ENCODE results near the gene DOCK6.
A peak's percentile ranks its signal among the peaks of the same experiment; 100 is the strongest.

The DOCK6 gene

DNA sequence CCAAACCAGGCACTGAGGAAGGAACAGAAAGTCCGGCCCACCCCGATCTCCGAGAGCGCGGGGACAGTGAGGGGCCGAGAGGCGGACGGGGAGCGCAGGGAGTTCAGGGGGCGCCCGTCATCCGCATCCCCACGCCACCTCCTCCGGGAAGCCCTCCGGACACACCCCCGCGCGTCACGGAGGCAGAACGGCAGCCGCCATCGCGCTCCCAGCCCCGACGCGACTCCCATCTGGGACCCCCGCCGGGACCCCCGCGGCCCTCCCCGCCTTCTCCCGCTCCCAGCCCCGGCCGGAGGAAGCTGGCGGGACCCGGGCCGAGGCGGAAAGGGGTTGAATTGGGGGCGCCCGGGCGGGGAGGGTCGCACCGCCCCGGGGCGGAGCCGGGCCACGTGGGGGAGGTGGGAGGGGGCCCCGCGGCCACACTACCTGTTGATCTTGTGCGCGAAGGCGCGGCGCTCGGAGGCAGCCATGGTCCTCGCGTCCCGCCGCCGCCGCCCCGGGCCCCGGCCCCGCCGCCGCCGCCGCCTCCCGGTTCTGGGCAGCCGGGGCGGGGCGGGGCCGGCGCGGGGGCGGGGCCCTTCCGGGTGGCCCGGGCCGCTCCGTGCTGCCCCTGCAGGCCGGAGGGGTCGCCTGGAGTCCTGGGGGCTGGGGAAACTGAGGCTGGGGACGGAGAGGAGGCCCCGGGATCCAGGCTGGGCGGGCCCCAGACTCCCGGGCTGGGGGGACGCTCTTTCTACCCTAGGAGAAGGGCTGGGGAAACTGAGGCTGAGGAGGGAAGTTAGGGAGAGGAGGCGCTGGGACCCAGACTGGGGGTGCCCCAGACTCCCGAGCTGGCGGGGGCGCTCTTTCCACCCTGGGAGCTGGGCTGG is at the start of gene DOCK6:
DOCK6 (minus strand) TSS at position 554 of the 869 bp plus-strand sequence; CDS start at position 470, 84 bp downstream.
- DNase-seq, result no peak

GRCh38 chr19:11306337-11306736 is 44.0 kb upstream of the DOCK6 start:
- no peak for DNase-seq

DNA sequence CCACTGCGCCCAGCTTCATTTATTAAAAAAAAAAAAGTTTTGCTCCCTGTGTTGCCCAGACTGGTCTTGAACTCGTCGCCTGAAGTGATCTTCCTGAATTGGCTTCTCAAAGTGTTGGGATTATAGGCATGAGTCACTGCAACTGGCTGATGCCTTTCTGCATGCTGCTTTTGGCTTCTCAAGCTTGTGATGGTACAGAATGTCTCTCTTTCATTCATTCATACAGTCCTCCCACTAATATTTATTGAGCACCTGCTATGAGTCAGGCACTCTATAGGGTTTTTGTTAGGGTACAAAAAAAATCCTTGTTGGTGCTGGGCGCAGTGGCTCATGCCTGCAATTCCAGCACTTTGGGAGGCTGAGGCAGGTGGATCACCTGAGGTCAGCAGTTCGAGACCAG is 42.6 kb upstream of the DOCK6 start:
- DNase-seq, result no peak

DNA sequence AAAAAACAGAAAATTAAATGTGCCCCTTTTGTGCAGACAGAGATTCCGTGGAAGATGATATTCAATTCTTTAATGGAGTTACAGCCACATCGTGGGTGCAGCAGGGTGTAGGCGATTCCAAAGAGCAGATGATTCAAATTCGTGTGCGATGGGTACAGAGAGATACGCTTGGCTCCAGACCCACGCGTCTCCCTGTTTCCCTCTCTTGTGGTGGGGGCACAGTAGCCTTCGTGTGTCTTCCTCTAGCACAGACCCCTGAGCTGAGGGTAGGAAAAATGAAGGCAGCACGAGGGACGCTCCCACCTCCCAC is 38.4 kb upstream of the DOCK6 start:
- no peak for DNase-seq

DNA sequence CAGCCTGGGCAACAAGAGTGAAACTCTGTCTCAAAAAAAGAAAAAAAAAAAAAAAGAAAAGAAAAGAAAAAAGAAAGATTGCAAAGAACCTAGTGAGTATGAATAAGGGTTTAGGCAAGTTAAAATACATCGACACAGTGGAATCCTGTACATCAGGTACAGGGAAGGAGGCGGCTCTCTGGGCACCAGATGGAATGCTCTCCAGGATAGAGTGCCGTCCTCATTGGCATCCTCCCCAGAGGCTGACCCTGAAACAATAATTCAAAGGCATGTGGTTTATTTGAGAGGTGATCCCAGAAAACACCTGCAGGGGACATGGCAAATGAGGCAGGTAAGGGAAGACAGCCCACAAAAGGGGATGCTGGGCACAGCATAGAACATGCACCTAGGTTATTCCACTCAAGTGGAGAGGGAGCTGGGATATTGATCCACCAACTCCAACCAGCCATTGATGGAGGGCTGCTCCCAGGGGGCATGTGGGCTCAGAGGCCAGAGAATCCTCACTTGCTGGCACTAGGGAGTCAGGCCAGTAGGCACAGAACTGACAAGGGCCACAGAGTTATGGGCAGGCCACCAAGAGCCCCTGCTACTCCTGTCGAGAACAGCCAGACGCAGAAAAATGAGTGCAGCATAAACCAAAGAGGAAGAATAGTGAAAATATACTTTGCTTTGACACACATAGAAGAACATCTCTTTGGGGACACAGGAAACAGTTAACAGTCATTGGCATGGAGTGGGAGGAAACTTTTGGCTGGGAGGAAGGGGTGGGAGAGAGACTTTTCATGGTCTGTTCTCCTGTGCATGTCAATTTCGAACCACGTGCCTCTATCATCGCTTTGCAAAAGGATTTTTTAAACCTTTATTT is 37.9 kb upstream of the DOCK6 start:
- no peak for DNase-seq

DNA sequence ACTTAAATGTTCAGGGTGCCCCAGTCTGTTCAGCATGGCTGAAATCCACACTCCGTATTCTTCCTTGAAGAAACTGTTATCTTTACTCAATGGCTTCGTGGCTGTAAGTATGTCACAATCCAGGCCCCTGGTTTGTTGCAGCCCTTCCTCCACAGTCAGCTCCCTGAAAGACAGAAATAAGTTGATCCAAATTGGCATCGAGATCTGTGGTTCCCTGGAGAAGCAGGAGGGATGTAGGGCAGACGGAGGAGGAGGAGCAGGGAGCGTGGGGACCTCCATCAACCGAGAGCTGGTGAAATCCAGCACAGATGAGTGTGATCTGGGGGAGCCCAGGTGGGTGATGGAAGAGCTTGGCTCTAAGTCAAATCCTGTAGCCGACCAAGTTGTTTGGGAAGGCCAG is 33.9 kb upstream of the DOCK6 start:
- no peak for DNase-seq

DNA sequence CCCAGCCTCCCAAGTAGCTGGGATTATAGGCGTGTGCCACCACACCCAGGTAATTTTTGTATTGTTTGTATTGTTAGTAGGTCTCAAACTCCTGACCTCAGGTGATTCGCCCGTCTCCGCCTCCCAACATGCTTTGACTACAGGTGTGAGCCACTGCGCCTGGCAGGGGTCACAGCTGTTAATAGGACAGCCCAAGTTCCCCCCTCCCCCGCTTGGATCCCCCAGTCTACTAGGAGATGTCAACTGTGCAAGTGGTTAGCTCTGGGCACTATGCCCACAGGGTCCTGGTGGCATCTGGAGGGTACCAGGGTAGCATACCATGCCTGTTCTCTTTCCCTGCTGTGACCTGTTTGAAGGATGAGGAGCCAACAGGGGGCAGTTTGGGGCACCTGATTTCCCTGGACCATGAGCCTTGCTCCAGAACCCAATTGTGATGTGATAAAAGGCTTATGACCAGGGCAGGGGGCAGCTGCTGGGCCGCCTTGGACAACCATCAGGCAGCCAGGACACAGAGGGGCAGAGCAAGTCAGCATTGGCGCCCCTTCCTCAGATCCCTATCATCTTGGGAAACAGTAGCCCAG is 33.4 kb upstream of the DOCK6 start, which contains the start of gene TSPAN16:
TSPAN16 (plus strand) TSS at position 496 of the 581 bp plus-strand sequence. CDS start 138 bp downstream, outside the sequence.
- no peak for DNase-seq

DNA sequence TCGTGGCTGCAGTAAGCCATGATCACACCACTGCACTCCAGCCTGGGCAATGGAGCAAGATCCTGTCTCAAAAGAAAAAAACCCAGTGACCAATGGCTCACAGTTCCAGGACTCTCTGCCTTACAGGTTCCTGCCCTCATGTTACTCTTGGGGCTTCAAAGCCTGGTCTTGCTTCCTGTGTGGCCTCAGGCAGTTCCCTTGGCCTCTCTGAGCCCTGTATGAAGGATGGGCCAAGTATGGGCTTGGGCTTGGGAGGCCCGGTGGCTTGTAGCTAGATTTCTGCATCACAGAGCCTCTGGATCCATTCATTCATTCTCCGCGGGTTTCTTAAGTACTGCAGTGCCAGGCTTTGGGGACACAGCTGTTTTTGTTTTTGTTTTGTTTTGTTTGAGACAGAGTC is 32.9 kb upstream of the DOCK6 start:
- DNase-seq, result no peak

DNA sequence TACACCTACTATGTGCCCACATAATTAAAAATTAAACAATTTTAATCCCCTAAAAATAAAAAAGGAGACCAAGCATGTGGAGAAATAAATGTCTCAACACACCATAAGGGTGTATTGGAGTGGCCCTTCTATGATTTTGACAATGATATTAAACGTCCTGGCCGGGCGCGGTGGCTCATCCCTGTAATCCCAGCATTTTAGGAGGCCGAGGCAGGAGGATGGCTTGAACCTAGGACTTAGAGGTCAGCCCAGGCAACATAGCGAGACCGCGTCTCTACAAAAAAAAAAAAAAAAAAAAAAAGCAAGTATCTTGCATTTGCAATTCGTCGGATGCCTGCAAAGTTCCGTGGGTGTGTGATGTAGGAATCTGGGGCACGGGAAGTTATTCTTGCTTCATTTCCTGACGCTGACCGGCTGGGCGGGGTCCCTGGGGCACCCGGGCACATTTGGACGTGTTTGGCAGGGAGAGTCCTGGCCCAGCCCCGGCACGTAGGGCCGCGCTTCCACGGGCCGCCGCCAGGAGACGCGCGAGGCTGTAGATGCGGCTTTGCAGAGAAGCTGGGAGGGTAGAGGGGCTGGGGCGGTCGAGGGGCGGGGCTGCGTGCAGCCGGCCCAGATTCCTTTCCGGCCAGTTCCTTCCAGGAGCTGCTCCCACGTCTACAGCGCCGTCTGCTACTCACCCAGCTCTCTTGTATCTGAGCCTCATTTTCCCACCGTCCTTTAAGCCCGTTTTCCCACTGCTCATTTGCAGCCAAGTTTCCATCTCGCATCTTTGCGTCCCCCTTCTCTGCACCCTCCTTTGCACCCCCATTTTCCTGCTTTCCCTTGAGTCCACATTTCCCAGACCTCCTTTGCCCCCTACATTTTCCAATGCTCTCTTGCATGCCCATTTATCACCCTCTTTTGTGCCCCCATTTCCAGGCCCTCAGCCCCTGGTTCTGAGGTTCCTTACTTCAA is 31.4 kb upstream of the DOCK6 start:
- peak; percentile 81 for DNase-seq

GRCh38 chr19:11291991-11292390 is 29.7 kb upstream of the DOCK6 start:
- no peak for DNase-seq

DNA sequence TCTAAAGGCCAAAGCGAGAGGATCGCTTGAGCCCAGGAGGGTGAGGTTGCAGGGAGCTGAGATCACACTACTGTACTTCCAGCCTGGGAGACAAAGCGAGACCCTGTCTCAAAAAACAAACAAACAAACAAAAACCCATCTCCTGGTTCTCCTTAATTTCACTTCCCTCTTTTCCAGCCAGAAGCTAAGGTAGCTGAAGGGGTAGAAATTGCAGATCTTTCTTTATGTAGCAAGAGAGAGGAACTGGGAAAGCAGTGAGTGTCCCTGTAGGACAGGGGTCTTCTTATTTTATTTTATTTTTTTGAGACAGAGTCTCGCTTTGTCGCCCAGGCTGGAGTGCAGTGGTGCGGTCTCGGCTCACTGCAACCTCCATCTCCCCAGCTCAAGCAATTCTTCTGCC is 29.1 kb upstream of the DOCK6 start:
- no peak for DNase-seq

DNA sequence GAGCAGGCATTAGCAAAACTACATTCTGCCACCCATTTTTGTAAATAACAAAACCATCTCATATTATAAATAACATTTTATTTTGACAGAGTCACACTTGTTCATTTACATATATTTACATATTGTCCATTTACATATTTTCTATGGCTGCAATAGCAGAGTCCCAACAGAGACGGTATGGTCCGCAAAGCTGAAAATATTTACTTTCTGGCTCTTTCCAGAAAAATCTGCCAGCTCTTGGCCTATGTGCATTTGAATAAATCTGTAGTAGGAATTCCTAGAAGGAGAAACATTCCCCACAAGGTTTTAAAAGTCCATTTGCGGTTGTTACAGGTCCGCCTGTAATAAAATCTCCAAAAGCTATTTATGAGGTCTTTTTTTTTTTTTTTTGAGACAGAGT is 27.9 kb upstream of the DOCK6 start:
- DNase-seq, result no peak

- DNase-seq, result no peak
Measured at GRCh38 chr19:11288349-11288748, 26.0 kb upstream of the DOCK6 start.

- DNase-seq, result no peak
Measured at GRCh38 chr19:11286312-11286974, 24.1 kb upstream of the DOCK6 start.

DNA sequence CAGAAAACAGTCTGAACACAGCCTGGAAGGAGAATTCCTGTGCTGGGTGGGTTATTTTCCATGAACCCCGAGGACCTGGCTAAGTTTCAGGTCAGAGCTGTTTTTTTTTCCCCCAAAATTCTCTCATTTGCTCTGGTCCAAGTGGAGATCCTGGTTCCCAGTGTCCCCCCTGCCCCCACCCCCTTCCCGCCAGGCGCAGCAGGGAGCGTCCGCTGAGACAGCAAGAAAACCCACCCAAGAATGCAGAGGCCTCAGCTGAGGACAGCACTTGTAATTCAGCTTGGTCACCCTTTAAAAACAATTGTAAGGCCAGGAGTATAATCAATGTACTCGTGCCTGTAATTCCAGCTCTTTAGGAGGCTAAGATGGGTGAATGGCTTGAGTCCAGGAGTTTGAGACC is 22.2 kb upstream of the DOCK6 start:
- no peak for DNase-seq

- no peak for DNase-seq
Measured at GRCh38 chr19:11281356-11282049, 19.2 kb upstream of the DOCK6 start.

GRCh38 chr19:11279505-11280236 is 17.3 kb upstream of the DOCK6 start:
- no peak for DNase-seq

- no peak for DNase-seq
Measured at GRCh38 chr19:11278670-11279069, 16.3 kb upstream of the DOCK6 start.

DNA sequence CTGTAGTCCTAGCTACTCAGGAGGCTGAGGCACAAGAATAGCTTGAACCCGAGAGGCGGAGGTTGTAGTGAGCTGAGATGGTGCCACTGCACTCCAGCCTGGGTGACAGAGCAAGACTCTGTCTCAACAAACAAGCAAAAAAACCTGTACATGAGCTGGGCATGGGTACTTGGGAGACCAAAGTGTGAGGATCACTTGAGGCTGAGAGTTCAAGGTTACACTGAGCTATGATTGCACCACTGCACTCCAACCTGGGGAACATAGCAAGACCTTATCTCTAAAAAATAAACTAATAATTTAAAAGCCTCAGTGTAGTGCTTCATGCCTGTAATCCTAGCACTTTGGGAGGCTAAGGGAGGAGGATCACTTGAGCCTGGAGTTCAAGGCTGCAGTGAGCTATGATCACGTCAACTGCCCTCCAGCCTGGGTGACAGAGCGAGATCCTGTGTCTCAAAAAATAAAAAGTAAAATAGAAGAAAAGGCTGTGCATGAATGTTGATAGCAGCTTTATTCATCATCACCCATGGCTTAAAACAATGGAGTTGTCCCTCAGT is 12.3 kb upstream of the DOCK6 start:
- DNase-seq, result no peak

DNA sequence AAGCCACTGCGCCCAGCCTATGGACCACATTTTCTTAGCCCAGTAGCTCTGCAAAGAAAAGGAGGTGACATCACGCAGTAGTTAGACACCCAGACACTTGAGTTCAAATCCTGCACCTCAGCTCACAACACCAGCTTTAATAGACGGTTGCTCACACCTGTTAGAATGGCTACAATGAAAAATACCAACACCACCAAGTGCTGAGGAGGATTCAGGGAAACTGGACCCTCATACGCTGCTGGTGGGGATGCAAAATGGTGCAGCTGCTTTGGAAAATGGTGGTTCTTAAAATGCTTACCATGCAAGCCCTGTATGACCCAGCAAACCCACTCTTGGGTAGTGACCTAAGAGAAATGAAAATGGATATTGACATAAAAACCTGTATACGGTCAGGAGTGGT is 11.7 kb upstream of the DOCK6 start:
- DNase-seq, result no peak
